LNCAP (cell line): ENCODE measurements around the gene DDIT4.

Source experiments
- CTCF ChIP-seq: fragments of 450-650 bp; IDR thresholded peaks from 2 replicates; pipeline ENCODE4 v1.5.1; 2017; ENCODE audit warnings: mild to moderate bottlenecking

The DDIT4 gene

GRCh38 chr10:72273410-72274212 lies at the start of gene DDIT4:
Gene DDIT4, plus strand, starts transcription at chr10:72273924. Its CDS starts 293 bp downstream, at chr10:72274217.
- TF ChIP-seq CTCF = no peak

- no peak for TF ChIP-seq CTCF
Observed at GRCh38 chr10:72226418-72227027, 47.2 kb upstream of the DDIT4 start.

- TF ChIP-seq CTCF = no peak
Observed at GRCh38 chr10:72227826-72228225, 45.9 kb upstream of the DDIT4 start.

- TF ChIP-seq CTCF = no peak
Observed at GRCh38 chr10:72228318-72228751, 45.4 kb upstream of the DDIT4 start.

- no peak for TF ChIP-seq CTCF
Observed at GRCh38 chr10:72229261-72230251, 44.2 kb upstream of the DDIT4 start.

GRCh38 chr10:72233621-72234020 lies 40.1 kb upstream of the DDIT4 start:
- TF ChIP-seq CTCF = no peak

GRCh38 chr10:72234560-72235095 lies 39.1 kb upstream of the DDIT4 start:
- TF ChIP-seq CTCF = no peak
